Osteoblast (primary cell): ENCODE results near the gene UBQLN1. TPM values are rescaled to one million over a fixed set of nuclear protein-coding genes. Genes with fewer than 3 reads are reported as not detected.

Source experiments
- DNase-seq: peaks from one replicate; pipeline ENCODE4 v3.0.0; 2011; ENCODE audit warnings: low spot score, mixed read lengths; ENCODE audit not compliant: insufficient read length; ENCODE audit errors: missing footprints
- H2AFZ ChIP-seq: 2 replicates; pipeline ENCODE4 v1.6.0; 2011; ENCODE audit warnings: mild to moderate bottlenecking, low read length
- H3K27ac ChIP-seq: 2 replicates; pipeline ENCODE4 v1.5.1; 2011; ENCODE audit warnings: mild to moderate bottlenecking, low read depth, low read length, moderate library complexity
- H3K27me3 ChIP-seq: 2 replicates; pipeline ENCODE4 v1.6.0; 2012; ENCODE audit warnings: mild to moderate bottlenecking, control low read depth, inconsistent platforms, low read length, moderate library complexity; ENCODE audit not compliant: insufficient read depth
- H3K36me3 ChIP-seq: 2 replicates; pipeline ENCODE4 v1.5.1; 2011; ENCODE audit warnings: mild to moderate bottlenecking, low read length, control low read depth, moderate library complexity; ENCODE audit not compliant: insufficient read depth
- H3K4me1 ChIP-seq: 2 replicates; pipeline ENCODE4 v1.5.1; 2011; ENCODE audit warnings: mild to moderate bottlenecking, low read length, control low read depth, moderate library complexity; ENCODE audit not compliant: insufficient read depth
- H3K4me2 ChIP-seq: 2 replicates; pipeline ENCODE4 v1.6.0; 2011; ENCODE audit warnings: mild to moderate bottlenecking, low read length; ENCODE audit not compliant: insufficient read depth
- H3K4me3 ChIP-seq: fragments of 200-600 bp; sonication (generic); 3 replicates; pipeline ENCODE4 v1.5.1; 2012; ENCODE audit warnings: mild to moderate bottlenecking, low read length, inconsistent platforms; ENCODE audit not compliant: insufficient read depth
- H3K79me2 ChIP-seq: 2 replicates; pipeline ENCODE4 v1.6.0; 2012; ENCODE audit warnings: mild to moderate bottlenecking, low read length, control low read depth, inconsistent platforms; ENCODE audit not compliant: insufficient read depth
- H3K9me3 ChIP-seq: 2 replicates; pipeline ENCODE4 v1.5.1; 2011; ENCODE audit warnings: low read depth, low read length, control low read depth
- H4K20me1 ChIP-seq: 2 replicates; pipeline ENCODE4 v1.6.0; 2012; ENCODE audit warnings: mild to moderate bottlenecking, low read length, control low read depth; ENCODE audit not compliant: insufficient read depth
- CTCF ChIP-seq: IDR thresholded peaks from 2 replicates; pipeline ENCODE4 v1.5.1; 2011; ENCODE audit warnings: mild to moderate bottlenecking, low read depth, low read length, moderate library complexity; ENCODE audit errors: extremely low read depth
- total RNA-seq: library from RNA; depleted of rRNA; stranded (reverse); fragments of >200 nt; gene quantifications from 2 replicates; pipeline ENCODE4 v1.2.3, GENCODE V29; 2012

Gene UBQLN1
- total RNA-seq, 1 donor: 117 TPM

DNA sequence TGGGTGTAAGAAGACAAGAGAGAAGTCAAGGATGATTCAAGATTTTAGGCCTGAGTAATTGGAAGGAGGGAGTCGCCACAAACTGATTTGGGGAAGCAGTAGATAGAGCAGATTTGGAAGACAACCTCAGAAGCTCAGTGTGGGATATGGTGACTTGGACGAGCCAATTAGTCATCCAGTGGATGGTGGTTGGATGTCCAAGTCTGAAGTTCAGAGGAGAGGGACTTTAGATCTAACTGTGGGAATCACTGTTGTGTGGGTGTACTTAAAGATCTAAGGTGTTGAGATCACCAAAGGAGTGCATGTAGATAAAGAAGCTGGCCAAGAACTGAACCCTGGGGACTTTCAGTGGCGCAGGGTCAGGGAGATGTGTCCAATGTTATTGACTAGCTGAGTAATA, 82.6 kb downstream of the UBQLN1 start:
- no peak for DNase-seq
- H3K79me2 ChIP-seq: peaks cover 6% of the 10 kb centered on the region
- H3K27me3 ChIP-seq: no peaks in the 10 kb centered on the region

DNA sequence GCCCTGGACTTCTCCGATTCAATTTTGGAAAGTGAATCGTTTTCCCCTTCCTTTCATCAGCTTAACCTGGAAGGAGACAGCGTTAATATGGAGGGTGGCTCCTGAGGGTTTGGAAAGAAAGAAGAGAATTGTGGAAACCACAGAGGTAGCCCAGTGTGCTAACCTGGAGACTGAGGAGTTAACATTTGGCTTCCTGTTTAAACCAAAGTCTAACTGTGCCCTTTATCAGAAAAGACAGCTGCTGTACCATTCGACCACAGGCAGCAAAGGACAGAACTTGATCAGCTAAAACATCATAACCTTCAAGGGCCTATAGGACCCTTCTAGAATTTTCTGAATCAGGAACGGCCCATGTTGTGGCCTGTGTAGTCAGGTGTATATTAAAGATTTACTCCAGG, 84.1 kb downstream of the UBQLN1 start:
- TF ChIP-seq CTCF: no peak
- Histone ChIP-seq H3K36me3 (no peaks in the 10 kb centered on the region), H3K4me3 (peak overlapping the region; percentile 75), H3K9me3 (no peaks in the 10 kb centered on the region), H3K79me2 (peaks cover 6% of the 10 kb centered on the region), H3K4me1 (peaks cover 9% of the 10 kb centered on the region), H3K27me3 (no peaks in the 10 kb centered on the region), H3K27ac (no peak overlapping the region), H3K4me2 (peak overlapping the region; percentile 76), H4K20me1 (no peaks in the 10 kb centered on the region), H2AFZ (peak overlapping the region; percentile 64)
- no peak for DNase-seq

More for the DNA sequence above, 82.6 kb downstream of the UBQLN1 start:
- H3K4me1 ChIP-seq: peaks cover 9% of the 10 kb centered on the region
- no peak overlapping the region for H3K4me3 ChIP-seq
- no peak overlapping the region for H3K4me2 ChIP-seq
- H4K20me1 ChIP-seq: no peaks in the 10 kb centered on the region
- no peak for TF ChIP-seq CTCF
- H3K27ac ChIP-seq: no peak overlapping the region
- H3K36me3 ChIP-seq: peaks cover 9% of the 10 kb centered on the region
- H2AFZ ChIP-seq: no peak overlapping the region
- no peaks in the 10 kb centered on the region for H3K9me3 ChIP-seq

DNA sequence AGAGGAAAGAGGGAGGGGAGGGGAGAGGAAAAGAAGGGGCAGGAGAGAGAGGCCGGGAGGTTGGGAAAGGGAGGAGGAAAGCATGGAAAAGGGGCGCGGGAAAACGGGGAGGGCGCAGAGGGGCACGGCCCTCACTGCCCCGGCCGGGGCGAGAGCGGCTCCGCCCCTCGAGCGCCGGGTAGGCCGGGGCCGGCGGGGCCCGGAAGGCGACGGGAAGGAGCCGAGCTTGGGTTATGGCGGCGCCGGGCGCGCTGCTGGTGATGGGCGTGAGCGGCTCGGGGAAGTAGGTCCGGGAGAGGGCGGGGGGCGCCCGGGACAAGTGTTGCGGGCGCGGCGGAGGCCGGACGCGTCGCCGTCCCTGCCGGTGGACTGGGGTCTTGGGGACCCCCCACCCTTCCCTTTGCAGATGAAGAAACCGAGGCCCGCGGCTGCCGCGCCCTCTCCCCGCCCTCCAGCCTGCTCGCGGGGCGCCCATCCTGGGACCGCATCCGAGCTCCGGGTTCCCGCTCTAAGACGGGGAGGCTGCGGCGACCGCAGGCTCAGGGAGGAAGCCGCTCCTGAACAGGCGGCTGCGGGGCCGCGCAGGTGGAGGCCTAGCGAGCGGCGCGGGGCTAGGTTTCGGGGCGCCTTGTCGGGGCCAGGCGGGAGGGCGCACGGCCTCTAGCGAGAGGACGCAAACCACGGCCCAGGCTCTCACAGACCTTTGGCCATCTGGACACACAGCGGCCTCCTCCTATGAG, 84.6 kb downstream of the UBQLN1 start, which contains the start of gene IDNK:
TSS of gene IDNK (plus strand) at position 205 of the 740 bp plus-strand sequence. CDS start at position 234, 29 bp downstream.
- Histone ChIP-seq H2AFZ (peak within 1 kb of the TSS; percentile 64), H3K27me3 (no peaks in the 10 kb centered on the region), H3K9me3 (no peaks in the 10 kb centered on the region), H3K27ac (peak within 1 kb of the TSS; percentile 19), H4K20me1 (no peaks in the 10 kb centered on the region), H3K4me1 (peaks cover 9% of the 10 kb centered on the region), H3K4me3 (peak within 1 kb of the TSS; percentile 75), H3K36me3 (no peaks in the 10 kb centered on the region), H3K4me2 (peak within 1 kb of the TSS; percentile 76), H3K79me2 (peaks cover 6% of the 10 kb centered on the region)
- no peak for TF ChIP-seq CTCF
- peak; percentile 94 for DNase-seq

GRCh38 chr9:83622433-83622938, 85.3 kb downstream of the UBQLN1 start:
- no peaks in the 10 kb centered on the region for H3K36me3 ChIP-seq
- no peak for DNase-seq
- no peaks in the 10 kb centered on the region for H4K20me1 ChIP-seq
- peak overlapping the region; percentile 76 for H3K4me2 ChIP-seq
- H3K9me3 ChIP-seq: no peaks in the 10 kb centered on the region
- peak overlapping the region; percentile 19 for H3K27ac ChIP-seq
- peaks cover 9% of the 10 kb centered on the region for H3K4me1 ChIP-seq
- H3K79me2 ChIP-seq: peaks cover 6% of the 10 kb centered on the region
- peak overlapping the region; percentile 64 for H2AFZ ChIP-seq
- TF ChIP-seq CTCF: no peak
- no peaks in the 10 kb centered on the region for H3K27me3 ChIP-seq
- peak overlapping the region; percentile 75 for H3K4me3 ChIP-seq
